Upper lobe of right lung (tissue), 1 donor: Measurements from ENCODE around the gene TMEM150B. TPM values are rescaled to one million over a fixed set of nuclear protein-coding genes. Genes with fewer than 3 reads are reported as not detected.

Source experiments
- ATAC-seq: fragments of 200-7000 bp; cut with Tn5 transposase; one replicate; pipeline ENCODE4 v1.9.1; 2020; ENCODE audit warnings: mild to moderate bottlenecking, moderate library complexity
- DNase-seq: peaks from one replicate; pipeline ENCODE4 v3.0.0-alpha.2; 2020
- H3K27ac ChIP-seq: fragments of 200-600 bp; one replicate; pipeline ENCODE4 v1.8.0; 2022
- H3K27me3 ChIP-seq: fragments of 200-600 bp; one replicate; pipeline ENCODE4 v1.8.0; 2022; ENCODE audit warnings: mild to moderate bottlenecking
- H3K36me3 ChIP-seq: fragments of 200-600 bp; one replicate; pipeline ENCODE4 v1.8.0; 2022
- H3K4me1 ChIP-seq: fragments of 200-600 bp; one replicate; pipeline ENCODE4 v1.8.0; 2022
- H3K4me3 ChIP-seq: fragments of 200-600 bp; one replicate; pipeline ENCODE4 v1.8.0; 2022; ENCODE audit warnings: mild to moderate bottlenecking
- H3K9me3 ChIP-seq: fragments of 200-600 bp; one replicate; pipeline ENCODE4 v1.8.0; 2022
- CTCF ChIP-seq: fragments of 200-600 bp; IDR thresholded peaks from one replicate; pipeline ENCODE4 v1.8.0; 2022; ENCODE audit warnings: antibody characterized with exemption
- intact Hi-C: fragments of 100-400 bp; cut with DNase I; formaldehyde crosslinking; loops from one replicate; pipeline ENCODE4 v1.11.0; 2022
- total RNA-seq: library from RNA; stranded (reverse); fragmentation: NEBNext Ultra II Directional; extraction: Animal tissue kit (Norgen Biotek cat#: 25700); gene quantifications from one replicate; pipeline ENCODE4 v1.2.1, GENCODE V29; 2021
- donor health status: DM: no; HTN: yes; CAD: no; lungs with severe emphysema.

The TMEM150B gene
- total RNA-seq, 1 donor from 2014 or later = 23.9 TPM

GRCh38 chr19:55365245-55365644, 40.1 kb upstream of the TMEM150B start:
- intact Hi-C loops = no loop called here
- Histone ChIP-seq H3K4me1 (peaks cover 5% of the 10 kb centered on the region), H3K9me3 (no peaks in the 10 kb centered on the region), H3K27ac (no peak overlapping the region), H3K36me3 (no peaks in the 10 kb centered on the region), H3K27me3 (peaks cover 26% of the 10 kb centered on the region), H3K4me3 (no peak overlapping the region)
- no peak for ATAC-seq
- no peak for DNase-seq
- TF ChIP-seq CTCF = no peak

GRCh38 chr19:55362990-55363716, 38.0 kb upstream of the TMEM150B start, which contains the start of gene GARIN5B:
GARIN5B (minus strand) TSS chr19:55363260; CDS start chr19:55363066, 194 bp downstream.
- Histone ChIP-seq H3K36me3 (no peaks in the 10 kb centered on the region), H3K9me3 (no peaks in the 10 kb centered on the region), H3K27me3 (peaks cover 8% of the 10 kb centered on the region), H3K4me3 (no peak within 1 kb of the TSS), H3K4me1 (no peaks in the 10 kb centered on the region), H3K27ac (no peak within 1 kb of the TSS)
- no peak for ATAC-seq
- DNase-seq = no peak
- intact Hi-C loops = no loop called here
- no peak for TF ChIP-seq CTCF

DNA sequence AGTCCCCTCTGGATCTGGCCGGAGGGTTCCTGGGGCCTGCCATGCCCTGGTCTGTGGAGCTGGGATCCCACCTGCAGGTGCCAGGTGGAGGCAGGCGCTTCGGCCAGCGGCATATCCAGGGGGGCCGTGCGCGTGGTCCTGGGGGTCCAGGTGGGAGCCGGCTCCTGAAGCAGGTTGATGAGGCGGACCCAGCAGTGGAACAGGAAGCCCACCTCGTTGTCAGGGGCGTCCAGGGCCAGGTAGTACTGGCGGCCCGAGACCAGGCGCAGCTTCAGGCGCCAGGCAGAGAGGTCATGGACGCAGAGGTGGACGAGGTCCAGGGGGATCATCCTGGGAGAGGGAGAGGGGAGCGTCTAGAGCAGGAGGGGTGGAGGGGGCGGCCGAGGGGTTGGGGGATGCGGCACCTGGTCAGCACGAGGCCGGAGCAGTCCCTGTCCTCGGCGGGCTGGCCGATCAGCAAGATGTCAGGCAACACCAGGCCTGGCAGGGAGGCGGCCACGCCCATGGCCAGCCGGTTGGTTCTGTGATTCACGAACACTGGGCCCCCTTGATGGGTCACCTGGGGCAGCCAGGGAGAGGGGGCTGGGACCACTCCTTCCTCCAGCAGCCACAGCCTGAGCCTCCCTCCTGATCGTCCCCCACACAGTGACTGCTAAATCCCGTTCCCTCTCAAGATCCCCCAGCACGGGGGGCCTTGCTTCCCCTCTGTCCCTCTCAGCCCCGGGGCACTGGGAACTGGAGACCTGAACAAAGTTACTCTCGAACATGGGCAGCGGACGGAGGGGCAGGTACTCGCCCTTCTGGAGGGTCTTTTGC, 37.2 kb upstream of the TMEM150B start:
- H3K9me3 ChIP-seq = no peaks in the 10 kb centered on the region
- no peak for DNase-seq
- no peak overlapping the region for H3K4me3 ChIP-seq
- no peak for ATAC-seq
- intact Hi-C loops = no loop called here
- H3K27me3 ChIP-seq = peaks cover 5% of the 10 kb centered on the region
- H3K4me1 ChIP-seq = no peaks in the 10 kb centered on the region
- no peaks in the 10 kb centered on the region for H3K36me3 ChIP-seq
- TF ChIP-seq CTCF = no peak
- H3K27ac ChIP-seq = no peak overlapping the region

- no peaks in the 10 kb centered on the region for H3K36me3 ChIP-seq
- ATAC-seq = no peak
- H3K27ac ChIP-seq = no peak overlapping the region
- H3K4me3 ChIP-seq = no peak overlapping the region
- no peaks in the 10 kb centered on the region for H3K4me1 ChIP-seq
- H3K9me3 ChIP-seq = no peaks in the 10 kb centered on the region
- intact Hi-C loops = no loop called here
- H3K27me3 ChIP-seq = no peaks in the 10 kb centered on the region
- DNase-seq = no peak
- TF ChIP-seq CTCF = no peak
These were observed 35.8 kb upstream of the TMEM150B start for GRCh38 chr19:55360902-55361301.

- no peak for ATAC-seq
These were observed 34.1 kb upstream of the TMEM150B start for GRCh38 chr19:55358943-55359908.

More at GRCh38 chr19:55358943-55359908, 34.1 kb upstream of the TMEM150B start:
- no peak for DNase-seq
- Histone ChIP-seq H3K4me3 (no peak overlapping the region), H3K4me1 (peaks cover 5% of the 10 kb centered on the region), H3K9me3 (no peaks in the 10 kb centered on the region), H3K36me3 (no peaks in the 10 kb centered on the region), H3K27ac (no peak overlapping the region), H3K27me3 (peaks cover 7% of the 10 kb centered on the region)
- intact Hi-C loops = no loop called here
- no peak for TF ChIP-seq CTCF
